Stimulated activated CD8-positive, alpha-beta memory T cell treated with anti-CD3 and anti-CD28 coated beads, Interleukin-2, amount 100 ng/mL, for 48 hours (primary cell): Measurements from ENCODE around the gene CER1.

ENCODE experiments used
- DNase-seq, 2 donors: peaks; one replicate each; pipeline ENCODE4 v3.0.0-alpha.2; 2020; ENCODE audit warnings: low read depth in 2 of 2

The CER1 gene, protein sequence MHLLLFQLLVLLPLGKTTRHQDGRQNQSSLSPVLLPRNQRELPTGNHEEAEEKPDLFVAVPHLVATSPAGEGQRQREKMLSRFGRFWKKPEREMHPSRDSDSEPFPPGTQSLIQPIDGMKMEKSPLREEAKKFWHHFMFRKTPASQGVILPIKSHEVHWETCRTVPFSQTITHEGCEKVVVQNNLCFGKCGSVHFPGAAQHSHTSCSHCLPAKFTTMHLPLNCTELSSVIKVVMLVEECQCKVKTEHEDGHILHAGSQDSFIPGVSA

GRCh38 chr9:14722391-14723035 lies at the start of gene CER1:
TSS of gene CER1 (minus strand) at chr9:14722733. CDS start at chr9:14722672, 61 bp downstream.
- no peak for DNase-seq

DNA sequence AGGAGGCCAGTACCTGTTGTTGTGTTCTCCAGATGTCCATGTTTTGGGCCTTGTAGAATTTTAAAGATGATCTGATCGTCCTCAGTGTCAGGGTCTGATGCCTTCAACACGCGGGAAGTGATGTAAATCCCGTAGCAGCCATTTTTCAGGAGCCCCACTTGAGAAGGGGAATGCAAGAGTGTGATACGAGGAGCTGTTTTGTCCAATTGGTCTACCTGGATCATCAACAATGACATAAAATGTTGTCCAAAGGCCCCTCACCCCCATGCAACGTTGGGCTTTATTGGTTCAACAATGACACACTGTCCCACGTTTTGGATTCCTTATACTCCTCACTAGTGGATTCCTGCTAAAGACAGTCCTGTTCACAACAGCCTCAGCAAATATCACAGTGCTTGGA lies 48.1 kb upstream of the CER1 start:
- DNase-seq, result no peak

DNA sequence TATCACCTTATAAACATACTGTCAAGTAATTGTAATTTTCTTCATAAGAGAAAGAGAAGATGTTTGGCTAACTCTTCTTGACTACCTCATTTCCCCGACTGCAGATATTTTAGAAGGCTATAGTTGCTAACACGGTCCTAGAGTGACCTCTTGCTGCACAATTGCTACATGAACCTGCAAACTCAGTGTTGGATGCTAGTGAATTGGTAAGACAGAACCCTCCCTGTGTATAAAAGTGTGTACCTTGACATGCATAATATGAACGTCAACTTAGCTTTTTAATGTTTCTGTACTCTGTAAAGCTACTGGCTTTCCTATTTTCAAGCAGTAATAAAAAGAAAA lies 46.7 kb upstream of the CER1 start:
- DNase-seq, result no peak

- no peak for DNase-seq
These were observed 46.1 kb upstream of the CER1 start for GRCh38 chr9:14768405-14769229.

GRCh38 chr9:14766299-14766698 lies 43.8 kb upstream of the CER1 start:
- no peak for DNase-seq

DNA sequence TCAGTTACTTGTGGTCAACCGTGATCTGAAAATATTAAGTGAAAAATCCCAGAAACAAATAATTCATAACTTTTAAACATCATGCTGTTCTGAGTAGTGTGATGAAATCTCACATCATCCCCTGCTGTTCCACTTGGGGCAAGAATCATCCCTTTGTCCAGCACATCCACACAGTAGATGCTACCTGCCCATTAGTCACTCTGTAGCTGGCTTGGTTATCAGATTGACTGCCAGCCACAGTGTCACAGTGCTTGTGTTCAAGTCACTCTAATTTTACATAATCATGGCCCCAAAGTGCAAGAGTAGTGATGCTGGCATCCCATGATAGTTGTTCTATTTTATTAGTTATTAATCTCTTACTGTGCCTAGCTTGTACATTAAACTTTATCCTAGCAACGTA lies 39.1 kb upstream of the CER1 start:
- DNase-seq, result no peak

DNA sequence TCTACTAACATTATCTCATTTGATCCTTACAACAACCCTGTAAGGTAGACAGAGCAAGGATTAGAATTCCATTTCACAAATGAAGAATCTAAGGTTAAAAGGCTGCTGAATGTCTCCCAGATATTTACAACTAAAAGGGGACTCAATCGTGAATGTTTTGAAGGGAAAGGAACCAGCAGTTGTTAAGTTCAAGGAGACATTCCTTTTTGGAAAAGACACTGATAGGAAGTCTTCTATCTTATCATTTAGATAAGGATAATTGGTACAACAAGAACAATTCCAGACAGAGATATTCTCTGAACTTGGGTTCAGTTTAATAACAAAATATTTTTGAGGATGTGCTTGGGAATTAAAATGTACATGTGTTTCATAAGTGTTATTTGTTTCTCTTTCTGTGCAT lies 37.5 kb upstream of the CER1 start:
- DNase-seq, result no peak

GRCh38 chr9:14756291-14756690 lies 33.8 kb upstream of the CER1 start:
- no peak for DNase-seq

DNA sequence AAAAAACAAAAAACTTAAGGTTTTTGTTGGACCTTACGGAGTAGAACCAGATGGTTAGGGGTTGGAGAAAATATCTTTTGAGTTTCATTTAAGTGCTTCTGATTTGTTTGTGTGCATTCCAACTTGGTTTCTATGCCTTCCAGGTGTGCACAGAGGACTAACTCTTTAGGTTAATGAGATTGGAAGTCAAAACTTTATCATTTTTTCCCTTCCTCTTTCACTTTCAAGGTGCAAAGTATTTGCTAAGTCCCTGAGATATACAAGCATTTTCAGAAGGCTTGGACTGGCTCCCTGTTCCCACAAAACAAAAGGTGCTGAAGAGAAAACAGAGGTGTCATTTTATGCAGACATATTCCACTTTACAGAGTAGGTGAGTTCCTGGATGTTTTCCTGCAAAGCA lies 30.3 kb upstream of the CER1 start:
- no peak for DNase-seq

DNA sequence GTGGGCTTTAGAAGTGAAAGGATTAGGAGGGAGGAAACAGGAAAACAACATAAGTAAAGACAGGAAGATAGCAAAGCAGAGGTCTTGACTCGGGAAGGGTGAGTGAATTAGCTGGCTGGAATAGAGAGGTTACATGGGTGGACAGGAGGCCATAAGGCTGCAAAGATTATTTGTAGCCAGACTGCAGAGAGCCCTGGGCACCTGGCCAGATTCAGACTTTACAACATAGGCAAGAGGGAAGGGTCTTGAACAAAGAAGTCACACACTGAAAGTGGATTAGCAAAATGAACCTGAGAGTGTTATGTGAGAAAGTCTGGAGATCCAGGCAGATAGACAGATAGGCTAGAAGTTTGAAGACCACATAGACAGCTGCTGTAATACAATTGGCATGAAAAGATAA lies 29.7 kb upstream of the CER1 start:
- no peak for DNase-seq

DNA sequence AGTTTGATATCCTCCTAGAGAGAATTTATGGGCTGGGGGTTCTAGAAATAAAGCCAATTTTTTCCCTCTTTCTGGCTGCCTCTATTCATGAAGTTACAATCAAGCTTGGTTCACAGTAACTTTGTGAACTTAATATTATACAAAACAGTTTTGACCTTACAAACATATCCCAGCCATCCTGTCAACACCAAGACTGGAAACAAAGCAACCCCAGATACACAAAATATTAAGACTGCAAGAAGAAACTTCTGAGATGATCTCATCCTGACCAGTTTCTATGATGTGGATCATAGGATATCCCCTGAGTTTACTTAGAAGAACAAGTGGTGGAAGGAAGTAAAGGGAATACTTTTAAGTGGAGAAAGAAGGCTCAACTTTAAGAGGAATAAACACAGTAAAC lies 28.3 kb upstream of the CER1 start:
- no peak for DNase-seq

GRCh38 chr9:14749741-14750211 lies 27.2 kb upstream of the CER1 start:
- no peak for DNase-seq

- no peak for DNase-seq
These were observed 25.8 kb upstream of the CER1 start for GRCh38 chr9:14748373-14748772.

DNA sequence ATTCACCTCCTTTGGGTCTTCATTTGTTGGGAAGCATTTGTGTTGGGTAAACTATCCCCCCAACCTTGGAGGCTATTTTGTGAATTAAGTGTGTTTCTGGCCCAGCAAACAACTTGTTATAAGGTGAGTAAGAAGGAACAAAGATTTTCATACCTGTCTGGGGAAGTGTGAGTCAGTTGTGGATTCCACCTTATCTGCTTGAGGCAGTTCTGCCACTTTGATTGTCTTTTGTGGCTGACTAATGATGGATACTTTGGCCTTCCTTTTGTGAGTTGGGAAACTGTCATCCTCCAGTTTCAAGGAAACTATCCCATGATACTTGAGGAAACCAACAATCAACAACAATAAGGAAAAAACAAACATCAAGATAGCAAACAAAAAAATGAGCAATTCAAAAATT lies 24.6 kb upstream of the CER1 start:
- DNase-seq, result no peak

- DNase-seq, result no peak
These were observed 24.1 kb upstream of the CER1 start for GRCh38 chr9:14746626-14747025.

- no peak for DNase-seq
These were observed 22.2 kb upstream of the CER1 start for GRCh38 chr9:14744768-14745167.

DNA sequence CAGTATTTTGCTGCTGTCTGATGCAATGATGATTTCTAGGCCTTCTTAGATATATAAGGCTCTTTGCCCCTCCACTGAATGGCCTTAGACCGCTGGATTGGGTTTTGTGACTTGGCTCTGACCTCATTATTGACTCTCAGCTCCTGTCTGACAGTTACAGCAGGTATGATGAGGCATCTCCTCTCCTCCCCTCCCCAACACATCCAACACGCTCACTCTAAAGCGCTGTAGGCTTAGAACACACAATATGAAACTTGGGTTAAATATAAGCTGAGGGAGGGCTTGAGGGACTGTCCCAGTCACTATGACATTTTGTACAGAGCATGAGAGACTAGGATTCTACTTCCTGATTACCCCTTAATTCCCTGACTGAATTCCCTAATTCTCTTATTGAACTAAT lies 18.8 kb upstream of the CER1 start:
- DNase-seq, result no peak

DNA sequence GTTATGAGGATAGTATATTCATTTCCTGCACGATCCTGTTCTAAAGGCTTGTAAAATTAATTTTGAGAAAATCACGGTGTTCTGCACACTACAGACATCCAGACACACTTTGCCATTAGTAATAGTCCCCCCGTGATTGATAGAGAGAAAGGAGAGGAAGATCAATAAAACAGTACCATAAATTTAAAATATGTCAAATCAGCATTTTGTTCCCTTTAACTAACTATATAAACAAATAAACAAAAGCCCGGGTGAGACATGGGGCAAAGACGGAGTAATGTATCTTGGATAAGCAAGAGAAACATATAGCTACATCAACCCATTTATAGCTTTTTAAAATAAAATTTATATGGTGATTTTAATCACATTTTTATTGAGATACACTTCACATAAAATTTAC lies 10.6 kb upstream of the CER1 start:
- no peak for DNase-seq

DNA sequence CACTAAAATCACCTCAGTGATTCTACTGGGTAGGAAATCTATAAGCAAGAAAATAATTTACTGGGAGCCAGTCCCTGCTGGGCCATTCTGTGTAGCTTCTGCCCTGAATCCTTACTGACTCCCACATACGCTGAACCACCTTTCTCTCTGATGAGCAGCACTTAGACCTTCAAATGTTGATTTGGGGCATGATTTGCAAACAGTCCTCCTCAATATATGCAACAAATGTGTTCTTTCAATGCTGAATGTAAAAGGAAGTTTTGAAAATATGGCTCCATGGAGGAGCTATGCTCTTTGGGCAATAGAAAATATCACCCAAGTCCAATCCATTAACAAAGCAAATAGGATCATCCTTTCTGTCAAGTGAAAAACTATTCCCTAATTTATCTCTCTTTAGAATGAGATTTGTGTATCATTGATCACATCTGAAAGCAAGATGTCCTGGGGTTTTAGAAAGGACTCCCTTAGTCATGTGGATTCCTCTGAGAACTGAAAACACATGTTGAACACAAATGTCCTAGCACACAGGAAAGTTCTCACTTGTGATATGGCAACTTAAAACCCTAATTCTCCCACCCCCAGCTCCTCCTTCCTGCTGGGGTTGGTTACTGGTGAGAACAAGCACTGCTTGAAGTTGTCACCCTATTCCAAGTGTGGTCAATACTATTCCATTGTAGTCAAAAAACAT lies 8.9 kb upstream of the CER1 start:
- DNase-seq, result no peak

DNA sequence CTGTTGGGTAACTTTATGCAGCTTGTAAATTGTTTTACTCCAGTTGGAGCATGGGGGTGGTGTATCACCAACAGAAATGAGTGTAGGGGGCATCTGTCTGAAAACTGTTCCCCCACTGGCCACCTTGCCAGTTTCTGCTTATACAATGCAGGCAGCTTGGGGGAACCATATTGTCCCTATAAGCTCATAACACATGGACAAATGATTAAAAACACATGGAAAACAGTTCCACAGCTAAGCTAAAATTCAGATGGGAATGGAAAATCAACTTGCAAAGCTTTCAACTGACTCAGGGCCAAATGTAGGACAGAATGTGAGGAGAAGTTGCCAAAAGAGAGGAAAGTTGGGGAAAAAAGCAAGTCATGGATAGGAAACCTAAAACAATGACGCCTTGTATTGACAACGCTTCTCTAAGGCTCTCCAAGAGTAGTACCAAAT lies 7.9 kb upstream of the CER1 start:
- DNase-seq, result no peak

GRCh38 chr9:14723301-14723700 lies 768 bp upstream of the CER1 start:
- no peak for DNase-seq

DNA sequence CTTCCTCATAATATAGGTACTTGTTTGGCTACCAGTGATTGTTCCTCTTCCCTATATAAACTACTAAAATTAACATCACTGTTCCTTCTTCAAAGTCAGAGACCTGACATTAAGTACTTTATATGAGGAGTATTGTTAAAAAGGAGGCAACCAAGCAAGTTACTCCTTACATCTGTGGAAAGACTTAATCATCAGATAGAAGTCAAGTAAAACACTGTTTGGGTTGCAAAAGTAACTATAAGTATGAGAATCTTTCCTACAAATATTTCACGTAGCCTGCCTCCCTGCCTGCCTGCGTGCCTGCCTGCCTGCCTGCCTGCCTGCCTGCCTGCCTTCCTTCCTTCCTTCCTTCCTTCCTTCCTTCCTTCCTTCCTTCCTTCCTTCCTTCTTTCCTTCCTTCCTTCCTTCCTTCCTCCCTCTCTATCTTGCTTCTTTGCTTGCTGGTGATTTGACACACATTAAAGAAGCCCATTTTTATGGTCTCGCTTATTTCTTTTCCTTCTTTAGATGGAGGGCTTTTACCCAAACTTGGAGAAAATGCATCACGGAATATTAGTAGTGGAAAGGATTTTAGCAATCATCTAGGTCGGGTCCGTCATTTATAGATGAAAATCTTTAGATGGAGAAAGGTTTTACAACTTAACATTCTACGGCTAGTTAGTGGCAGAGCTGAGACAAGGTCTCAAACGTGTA lies 3.2 kb downstream of the CER1 start:
- no peak for DNase-seq
